ENCODE results near the gene S100A4. TPM values are rescaled to one million over a fixed set of nuclear protein-coding genes. Genes with fewer than 3 reads are reported as not detected.
A peak's percentile ranks its signal among the peaks of the same experiment; 100 is the strongest.
"Not testable (repeated sequence)": the region's sequence is repeated elsewhere in the genome, so short reads cannot be mapped to it uniquely, and the experiment has no call there.

The S100A4 gene
- total RNA-seq, 1 donor from 2014 or later, result 137 TPM

GRCh38 chr1:153577138-153577537 lies 31.5 kb upstream of the S100A4 start:
- no peak for TF ChIP-seq CTCF (IDR thresholded peaks at IDR 0.05; ENCODE audit: borderline replicate concordance)
- H3K27ac ChIP-seq (replicated peaks), result no peak overlapping the region
- intact Hi-C loops (cut with micrococcal nuclease), result no loop called here
- no peak for DNase-seq
- no peaks in the 10 kb centered on the region for H3K9me3 ChIP-seq (replicated peaks)
- no peaks in the 10 kb centered on the region for H3K27me3 ChIP-seq (ENCODE audit: low read depth)
- no peaks in the 10 kb centered on the region for H3K36me3 ChIP-seq
- no peak overlapping the region for H3K4me3 ChIP-seq
- peaks cover 13% of the 10 kb centered on the region for H3K4me1 ChIP-seq

- H3K9me3 ChIP-seq (replicated peaks); intact Hi-C loops (cut with micrococcal nuclease): not testable (repeated sequence)
Measured at GRCh38 chr1:153575497-153575896, 29.9 kb upstream of the S100A4 start.

GRCh38 chr1:153575081-153575491 lies 29.5 kb upstream of the S100A4 start:
- H3K27me3 ChIP-seq (ENCODE audit: low read depth); intact Hi-C loops (cut with micrococcal nuclease); H3K27ac ChIP-seq (replicated peaks); H3K4me3 ChIP-seq; H3K36me3 ChIP-seq; H3K9me3 ChIP-seq (replicated peaks); DNase-seq: not testable (repeated sequence)
- H3K4me1 ChIP-seq, result peaks cover 14% of the 10 kb centered on the region

More at GRCh38 chr1:153575497-153575896, 29.9 kb upstream of the S100A4 start:
- not testable (repeated sequence) for H3K27me3 ChIP-seq (ENCODE audit: low read depth); H3K27ac ChIP-seq (replicated peaks); H3K4me3 ChIP-seq; DNase-seq; H3K36me3 ChIP-seq
- H3K4me1 ChIP-seq, result peaks cover 14% of the 10 kb centered on the region

GRCh38 chr1:153573351-153573750 lies 27.7 kb upstream of the S100A4 start:
- Histone ChIP-seq H3K27ac (replicated peaks) (no peak overlapping the region), H3K4me1 (peaks cover 21% of the 10 kb centered on the region), H3K36me3 (no peaks in the 10 kb centered on the region), H3K27me3 (ENCODE audit: low read depth) (no peaks in the 10 kb centered on the region), H3K9me3 (replicated peaks) (no peaks in the 10 kb centered on the region), H3K4me3 (no peak overlapping the region)
- intact Hi-C loops (cut with micrococcal nuclease), result no loop called here
- no peak for DNase-seq
- TF ChIP-seq CTCF (IDR thresholded peaks at IDR 0.05; ENCODE audit: borderline replicate concordance), result no peak

- no peaks in the 10 kb centered on the region for H3K36me3 ChIP-seq
- no peaks in the 10 kb centered on the region for H3K27me3 ChIP-seq (ENCODE audit: low read depth)
- intact Hi-C loops (cut with micrococcal nuclease), result no loop called here
- H3K9me3 ChIP-seq (replicated peaks), result no peaks in the 10 kb centered on the region
- DNase-seq, result peak; percentile 72
- H3K4me1 ChIP-seq, result peaks cover 29% of the 10 kb centered on the region
- peak; percentile 89 for TF ChIP-seq CTCF (IDR thresholded peaks at IDR 0.05; ENCODE audit: borderline replicate concordance)
- peak overlapping the region; percentile 61 for H3K27ac ChIP-seq (replicated peaks)
- no peak overlapping the region for H3K4me3 ChIP-seq
Measured at GRCh38 chr1:153572569-153573015, 27.0 kb upstream of the S100A4 start.

- no peak for TF ChIP-seq CTCF (IDR thresholded peaks at IDR 0.05; ENCODE audit: borderline replicate concordance)
- no peaks in the 10 kb centered on the region for H3K9me3 ChIP-seq (replicated peaks)
- DNase-seq, result no peak
- no peaks in the 10 kb centered on the region for H3K36me3 ChIP-seq
- no peak overlapping the region for H3K4me3 ChIP-seq
- intact Hi-C loops (cut with micrococcal nuclease), result no loop called here
- H3K27me3 ChIP-seq (ENCODE audit: low read depth), result no peaks in the 10 kb centered on the region
- H3K4me1 ChIP-seq, result peaks cover 37% of the 10 kb centered on the region
- no peak overlapping the region for H3K27ac ChIP-seq (replicated peaks)
Measured at GRCh38 chr1:153571706-153572105, 26.1 kb upstream of the S100A4 start.

- DNase-seq, result no peak
- peaks cover 46% of the 10 kb centered on the region for H3K4me1 ChIP-seq
- intact Hi-C loops (cut with micrococcal nuclease), result no loop called here
- no peak overlapping the region for H3K27ac ChIP-seq (replicated peaks)
- no peaks in the 10 kb centered on the region for H3K9me3 ChIP-seq (replicated peaks)
- no peak for TF ChIP-seq CTCF (IDR thresholded peaks at IDR 0.05; ENCODE audit: borderline replicate concordance)
- no peaks in the 10 kb centered on the region for H3K36me3 ChIP-seq
- H3K27me3 ChIP-seq (ENCODE audit: low read depth), result no peaks in the 10 kb centered on the region
- H3K4me3 ChIP-seq, result no peak overlapping the region
Measured at GRCh38 chr1:153570874-153571273, 25.3 kb upstream of the S100A4 start.

Data from left ventricle myocardium inferior (tissue), 1 donor.